HG03342 (cell line): ENCODE data around the gene GAB2.
"Not testable (repeated sequence)": the region's sequence is repeated elsewhere in the genome, so short reads cannot be mapped to it uniquely, and the experiment has no call there.

ENCODE experiments used
- ATAC-seq: cut with Tn5 transposase; IDR thresholded peaks from one replicate; pipeline ENCODE4 v1.9.1; 2021; ENCODE audit warnings: mild to moderate bottlenecking, moderate library complexity; ENCODE audit not compliant: unreplicated experiment

Gene GAB2

DNA sequence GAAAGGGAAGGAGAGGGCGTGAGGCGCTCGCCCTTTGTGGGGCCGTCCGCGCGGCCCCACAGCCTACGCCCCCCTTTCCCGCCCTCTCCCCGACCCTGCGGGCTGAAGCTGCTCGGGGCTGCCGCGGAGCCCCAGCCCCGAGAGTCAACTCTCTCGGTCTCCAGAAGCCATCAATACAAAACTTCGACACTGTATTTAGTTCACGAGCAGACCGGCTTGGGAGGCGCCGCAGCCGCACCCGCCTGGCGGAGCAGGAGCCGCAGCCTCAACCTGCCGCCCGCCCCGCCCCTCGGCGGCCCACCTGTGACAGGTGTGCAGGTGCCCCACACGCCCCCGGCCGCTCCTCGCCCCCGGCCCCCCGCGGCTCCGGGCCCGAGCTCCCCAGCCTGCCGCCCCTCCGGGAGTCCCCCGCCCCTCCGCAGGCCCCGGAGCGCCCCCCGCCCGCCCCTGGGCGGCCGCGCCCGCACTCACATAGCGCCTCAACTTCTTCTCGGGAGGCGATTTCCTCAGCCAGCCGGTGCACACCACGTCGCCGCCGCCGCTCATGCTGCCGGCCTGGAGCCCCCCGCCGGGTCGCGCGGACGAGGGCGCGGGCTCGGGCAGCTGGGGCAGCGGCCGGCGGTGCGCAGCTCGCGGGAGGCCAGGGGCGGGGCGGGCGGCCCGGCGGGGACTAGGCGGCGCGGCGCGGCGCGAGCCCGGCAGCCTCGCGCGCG is at the start of gene GAB2:
Gene GAB2 (minus strand): TSS at position 646 of the 713 bp plus-strand sequence. CDS start 100 bp downstream, at position 546.
- ATAC-seq: peak; percentile 12

DNA sequence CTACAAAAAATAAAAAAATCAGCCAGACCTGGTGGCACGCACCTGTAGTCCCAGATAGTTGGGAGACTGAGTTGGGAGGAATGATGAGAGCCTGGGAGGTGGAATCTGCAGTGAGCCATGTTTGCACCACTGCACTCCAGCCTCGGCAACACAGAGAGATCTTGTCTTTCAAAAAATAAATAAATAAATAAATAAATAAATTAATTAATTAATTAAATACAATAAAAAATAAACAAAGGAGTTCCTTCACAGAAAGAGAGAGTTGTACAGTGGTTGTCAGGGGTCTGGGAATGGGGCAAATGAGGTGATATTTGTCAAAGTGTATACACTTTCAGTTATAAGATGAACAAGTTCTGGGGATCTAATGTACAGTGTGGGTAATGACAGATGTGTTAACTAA is 49.8 kb upstream of the GAB2 start:
- ATAC-seq: no peak

- ATAC-seq: peak; percentile 97
These were observed 47.7 kb upstream of the GAB2 start for GRCh38 chr11:78465169-78465942.

- ATAC-seq: not testable (repeated sequence)
These were observed 47.2 kb upstream of the GAB2 start for GRCh38 chr11:78464787-78465168.

- no peak for ATAC-seq
These were observed 42.9 kb upstream of the GAB2 start for GRCh38 chr11:78460471-78460870.

DNA sequence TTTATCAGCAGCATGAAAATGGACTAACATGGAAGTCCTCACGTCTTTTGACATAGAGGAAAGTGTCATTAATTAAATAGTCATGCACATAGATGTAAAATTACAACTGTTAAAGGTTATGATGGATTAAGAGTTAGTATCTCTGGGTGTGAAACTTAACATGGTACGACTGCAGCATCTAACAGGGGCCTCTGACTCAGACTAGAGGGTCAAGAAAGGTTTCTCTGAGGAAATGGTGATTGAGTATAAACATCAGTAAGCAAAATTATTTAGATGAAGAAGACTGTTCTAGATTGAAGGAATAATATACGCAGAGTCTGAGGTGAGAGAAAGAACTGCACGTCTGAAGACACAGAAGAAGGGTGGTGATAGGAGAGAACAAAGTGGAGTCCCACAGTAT is 42.1 kb upstream of the GAB2 start:
- no peak for ATAC-seq

GRCh38 chr11:78457448-78457847 is 39.8 kb upstream of the GAB2 start:
- ATAC-seq: no peak

GRCh38 chr11:78453140-78453935 is 35.7 kb upstream of the GAB2 start:
- ATAC-seq: no peak

DNA sequence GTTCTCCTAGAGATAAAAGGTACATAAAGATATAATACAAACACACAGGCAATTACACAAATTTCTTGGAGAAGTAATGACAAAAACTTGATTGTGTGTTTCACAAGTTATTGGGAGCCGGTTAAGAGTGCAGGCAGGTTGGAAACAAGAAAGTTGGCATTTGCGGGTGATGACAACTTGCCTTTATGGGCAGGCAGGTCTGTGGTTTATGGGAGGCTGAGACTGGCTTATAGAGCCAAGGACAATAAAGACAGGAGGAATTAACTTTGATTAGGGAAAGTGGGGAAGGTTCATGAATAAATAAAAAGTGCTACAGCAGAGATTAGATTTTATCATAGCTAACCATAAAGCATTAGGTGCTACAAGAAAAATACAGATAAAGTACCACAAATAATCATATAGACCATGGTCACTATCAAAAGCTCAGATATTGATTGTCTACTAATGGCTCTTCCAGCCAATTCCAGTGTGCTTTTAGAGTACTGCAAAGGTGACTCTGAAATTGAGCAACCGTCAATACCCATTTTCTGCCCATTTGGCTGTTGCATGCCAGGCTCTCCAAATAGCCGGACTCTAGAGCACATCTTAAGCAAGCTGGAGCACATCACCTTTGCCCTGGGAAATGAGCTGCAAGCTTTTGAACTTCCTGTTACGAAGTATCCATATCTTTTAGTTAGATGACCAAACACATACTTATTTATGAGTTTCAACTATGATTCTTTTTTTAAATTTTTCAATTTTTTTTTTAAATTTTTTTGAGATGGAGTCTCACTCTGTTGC is 33.9 kb upstream of the GAB2 start:
- ATAC-seq: no peak

DNA sequence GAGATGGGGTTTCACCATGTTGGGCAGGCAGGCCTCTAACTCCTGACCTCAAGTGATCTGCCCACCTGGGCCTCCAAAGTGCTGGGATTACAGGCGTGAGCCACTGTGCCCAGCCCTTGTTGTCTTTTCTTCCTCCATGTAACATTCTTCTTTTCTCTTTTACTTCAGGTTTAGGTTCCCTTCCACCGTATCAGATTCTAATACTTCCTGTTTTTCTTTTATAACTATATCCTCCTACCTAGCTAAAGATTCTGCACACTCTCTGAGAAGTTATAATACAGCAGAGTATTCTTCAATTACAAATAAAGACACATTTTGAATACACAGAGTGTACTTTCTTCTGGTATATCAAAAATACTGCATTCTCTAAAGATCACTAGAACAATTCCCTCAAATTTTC is 33.2 kb upstream of the GAB2 start:
- ATAC-seq: no peak

GRCh38 chr11:78449866-78450265 is 32.2 kb upstream of the GAB2 start:
- ATAC-seq: no peak

- no peak for ATAC-seq
These were observed 28.6 kb upstream of the GAB2 start for GRCh38 chr11:78446210-78446609.

DNA sequence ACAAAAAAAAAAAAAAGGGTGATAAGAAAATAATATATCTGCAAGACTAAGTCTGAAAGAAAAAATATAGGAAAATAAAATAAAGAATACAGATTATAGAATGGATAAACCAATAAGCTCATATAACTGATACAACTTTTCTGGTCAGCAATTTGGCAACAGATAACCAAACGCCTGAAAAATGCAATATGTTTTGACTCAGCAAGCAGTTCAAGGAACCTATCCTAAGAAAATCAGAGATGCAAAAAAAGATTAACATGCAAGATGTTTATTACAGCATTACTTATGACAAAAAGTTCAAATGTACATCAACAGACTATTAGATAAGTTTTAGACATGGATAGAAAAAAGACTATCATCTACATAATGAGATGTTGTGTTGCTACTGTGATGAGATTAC is 27.1 kb upstream of the GAB2 start:
- ATAC-seq: no peak

- ATAC-seq: no peak
These were observed 24.3 kb upstream of the GAB2 start for GRCh38 chr11:78441956-78442355.

- ATAC-seq: peak; percentile 92
These were observed 20.8 kb upstream of the GAB2 start for GRCh38 chr11:78438298-78438975.

DNA sequence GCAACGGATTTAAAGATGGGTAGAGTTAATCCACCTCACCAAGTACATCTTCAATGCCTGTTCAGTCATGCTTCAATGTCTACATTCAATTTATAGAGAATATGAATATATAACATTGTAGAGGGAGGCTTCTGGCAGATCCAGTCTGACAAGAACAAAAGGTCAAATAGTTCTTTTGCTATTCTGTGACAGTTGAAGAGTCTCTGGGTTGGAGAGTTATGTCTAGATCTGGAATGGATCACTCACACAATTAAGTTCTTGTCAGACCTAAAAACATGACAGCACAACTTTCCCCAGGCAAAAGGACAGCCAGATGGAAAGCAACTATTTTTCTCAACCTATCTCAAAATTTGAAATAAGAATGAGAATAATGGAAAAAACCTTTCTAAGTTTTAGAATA is 15.3 kb upstream of the GAB2 start:
- no peak for ATAC-seq

- ATAC-seq: no peak
These were observed 14.5 kb upstream of the GAB2 start for GRCh38 chr11:78432058-78432515.

- ATAC-seq: no peak
These were observed 12.0 kb upstream of the GAB2 start for GRCh38 chr11:78429660-78430059.

DNA sequence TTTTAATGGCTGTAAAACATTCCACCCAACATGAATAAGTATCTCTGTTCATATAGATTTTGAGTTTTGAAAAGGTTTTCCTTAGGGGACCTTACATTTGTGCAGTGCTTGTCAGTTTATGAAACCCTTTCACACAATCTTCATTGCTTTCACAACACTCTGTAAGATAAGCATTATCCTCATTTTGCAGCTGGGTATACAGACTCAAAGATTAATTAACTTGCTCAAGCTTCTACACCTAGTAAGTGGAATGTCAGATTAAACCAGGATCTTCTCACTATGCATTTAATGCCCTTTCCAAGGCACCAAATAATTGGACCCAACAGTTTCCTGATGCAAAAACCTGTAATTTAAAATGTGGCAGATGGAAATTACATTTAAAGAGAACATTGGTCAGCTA is 11.6 kb upstream of the GAB2 start:
- ATAC-seq: no peak

DNA sequence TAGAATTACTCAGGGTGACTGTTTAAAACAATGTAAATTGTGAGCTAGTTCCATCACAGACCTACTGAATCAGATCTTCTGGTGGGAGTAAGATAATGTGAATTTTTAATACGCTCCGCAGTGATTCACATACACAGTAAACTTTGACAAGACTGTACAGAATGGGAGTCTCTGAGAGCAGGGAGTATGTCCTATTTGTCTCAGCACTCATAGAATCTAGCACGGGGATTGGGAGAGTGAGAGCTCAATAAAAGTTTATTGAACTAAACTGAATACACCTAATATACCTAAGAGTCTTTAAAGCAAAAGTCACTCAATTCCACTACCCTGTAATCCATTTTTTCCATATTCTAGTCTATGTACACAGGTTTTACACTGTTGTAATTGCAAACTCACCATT is 11.2 kb upstream of the GAB2 start:
- ATAC-seq: no peak
